Ishikawa (cell line): ENCODE results near the gene TMEM53.

ENCODE experiments used
- CEBPB ChIP-seq: IDR thresholded peaks from 2 replicates; pipeline ENCODE4 v1.6.1; 2012
- CREB1 ChIP-seq: IDR thresholded peaks from 2 replicates; pipeline ENCODE4 v1.6.1; 2012; ENCODE audit warnings: low read depth
- EGR1 ChIP-seq: IDR thresholded peaks from 2 replicates; pipeline ENCODE4 v1.6.1; 2012
- EP300 ChIP-seq: IDR thresholded peaks from 2 replicates; pipeline ENCODE4 v1.6.1; 2012; ENCODE audit warnings: borderline replicate concordance
- FOXM1 ChIP-seq: IDR thresholded peaks from 2 replicates; pipeline ENCODE4 v1.6.1; 2012; ENCODE audit warnings: low read depth, borderline replicate concordance
- NFIC ChIP-seq: IDR thresholded peaks from 2 replicates; pipeline ENCODE4 v1.6.1; 2012
- RAD21 ChIP-seq: IDR thresholded peaks from 2 replicates; pipeline ENCODE4 v1.6.1; 2012; ENCODE audit warnings: low read depth
- TAF1 ChIP-seq: IDR thresholded peaks from 2 replicates; pipeline ENCODE4 v1.6.1; 2012; ENCODE audit warnings: low read depth, mild to moderate bottlenecking
- TCF12 ChIP-seq: IDR thresholded peaks from 2 replicates; pipeline ENCODE4 v1.6.1; 2012; ENCODE audit warnings: low read depth
- TEAD4 ChIP-seq: IDR thresholded peaks from 2 replicates; pipeline ENCODE4 v1.6.1; 2012
- YY1 ChIP-seq: IDR thresholded peaks from 2 replicates; pipeline ENCODE4 v1.6.1; 2012; ENCODE audit warnings: low read depth
- ZBTB7A ChIP-seq: IDR thresholded peaks from 2 replicates; pipeline ENCODE4 v1.6.1; 2012; ENCODE audit warnings: low read depth
- TF ChIP-seq, protein P1 (sequence below): IDR thresholded peaks from 2 replicates; pipeline ENCODE4 v1.6.1; 2012
- TF ChIP-seq, protein P2 (sequence below): IDR thresholded peaks from 2 replicates; pipeline ENCODE4 v1.6.1; 2012; ENCODE audit warnings: low read depth, mild to moderate bottlenecking
- TF ChIP-seq, protein P3 (sequence below): IDR thresholded peaks from 2 replicates; pipeline ENCODE4 v1.6.1; 2012

TMEM53 gene

DNA sequence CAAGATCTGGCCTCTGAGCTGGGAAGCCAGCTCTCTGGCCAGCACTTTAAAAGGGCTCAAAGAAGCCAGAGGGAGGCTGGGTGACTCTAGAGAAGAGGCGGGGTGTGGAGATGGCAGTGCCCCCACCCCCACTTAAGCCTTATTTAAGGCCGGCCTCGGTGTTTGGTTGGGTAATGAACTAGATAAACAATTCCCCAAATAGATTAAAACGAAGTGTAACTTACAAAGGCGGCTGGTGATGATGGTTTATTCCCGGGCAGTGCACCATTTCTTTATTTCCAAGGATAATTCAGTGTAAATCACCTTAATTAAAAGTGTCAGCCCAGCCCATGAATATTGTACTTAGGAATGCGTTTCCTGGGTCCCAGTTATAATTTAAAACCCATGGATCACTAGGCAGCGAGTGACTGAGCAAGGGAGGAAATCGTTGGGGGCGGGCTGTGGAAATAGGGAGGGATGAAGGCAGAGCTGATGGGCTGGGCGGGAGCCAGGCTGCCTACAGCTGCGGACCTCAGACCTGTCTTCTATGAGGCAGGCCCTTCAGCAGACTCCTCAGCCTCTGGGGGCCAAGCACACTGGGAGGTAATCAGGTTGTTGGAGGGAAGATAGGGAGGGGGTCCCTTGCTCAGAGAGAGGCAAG is 54.9 kb downstream of the TMEM53 start:
- TF ChIP-seq, protein P1, sequence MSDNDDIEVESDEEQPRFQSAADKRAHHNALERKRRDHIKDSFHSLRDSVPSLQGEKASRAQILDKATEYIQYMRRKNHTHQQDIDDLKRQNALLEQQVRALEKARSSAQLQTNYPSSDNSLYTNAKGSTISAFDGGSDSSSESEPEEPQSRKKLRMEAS, result no peak
- TF ChIP-seq EGR1 (no peak), FOXM1 (no peak), TAF1 (no peak), TEAD4 (peak; percentile 62), TCF12 (no peak), EP300 (0 out of 2 replicates have a peak, but pooled peaks have one; percentile 41), YY1 (no peak)
- TF ChIP-seq, protein P2, sequence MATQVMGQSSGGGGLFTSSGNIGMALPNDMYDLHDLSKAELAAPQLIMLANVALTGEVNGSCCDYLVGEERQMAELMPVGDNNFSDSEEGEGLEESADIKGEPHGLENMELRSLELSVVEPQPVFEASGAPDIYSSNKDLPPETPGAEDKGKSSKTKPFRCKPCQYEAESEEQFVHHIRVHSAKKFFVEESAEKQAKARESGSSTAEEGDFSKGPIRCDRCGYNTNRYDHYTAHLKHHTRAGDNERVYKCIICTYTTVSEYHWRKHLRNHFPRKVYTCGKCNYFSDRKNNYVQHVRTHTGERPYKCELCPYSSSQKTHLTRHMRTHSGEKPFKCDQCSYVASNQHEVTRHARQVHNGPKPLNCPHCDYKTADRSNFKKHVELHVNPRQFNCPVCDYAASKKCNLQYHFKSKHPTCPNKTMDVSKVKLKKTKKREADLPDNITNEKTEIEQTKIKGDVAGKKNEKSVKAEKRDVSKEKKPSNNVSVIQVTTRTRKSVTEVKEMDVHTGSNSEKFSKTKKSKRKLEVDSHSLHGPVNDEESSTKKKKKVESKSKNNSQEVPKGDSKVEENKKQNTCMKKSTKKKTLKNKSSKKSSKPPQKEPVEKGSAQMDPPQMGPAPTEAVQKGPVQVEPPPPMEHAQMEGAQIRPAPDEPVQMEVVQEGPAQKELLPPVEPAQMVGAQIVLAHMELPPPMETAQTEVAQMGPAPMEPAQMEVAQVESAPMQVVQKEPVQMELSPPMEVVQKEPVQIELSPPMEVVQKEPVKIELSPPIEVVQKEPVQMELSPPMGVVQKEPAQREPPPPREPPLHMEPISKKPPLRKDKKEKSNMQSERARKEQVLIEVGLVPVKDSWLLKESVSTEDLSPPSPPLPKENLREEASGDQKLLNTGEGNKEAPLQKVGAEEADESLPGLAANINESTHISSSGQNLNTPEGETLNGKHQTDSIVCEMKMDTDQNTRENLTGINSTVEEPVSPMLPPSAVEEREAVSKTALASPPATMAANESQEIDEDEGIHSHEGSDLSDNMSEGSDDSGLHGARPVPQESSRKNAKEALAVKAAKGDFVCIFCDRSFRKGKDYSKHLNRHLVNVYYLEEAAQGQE, result no peak

DNA sequence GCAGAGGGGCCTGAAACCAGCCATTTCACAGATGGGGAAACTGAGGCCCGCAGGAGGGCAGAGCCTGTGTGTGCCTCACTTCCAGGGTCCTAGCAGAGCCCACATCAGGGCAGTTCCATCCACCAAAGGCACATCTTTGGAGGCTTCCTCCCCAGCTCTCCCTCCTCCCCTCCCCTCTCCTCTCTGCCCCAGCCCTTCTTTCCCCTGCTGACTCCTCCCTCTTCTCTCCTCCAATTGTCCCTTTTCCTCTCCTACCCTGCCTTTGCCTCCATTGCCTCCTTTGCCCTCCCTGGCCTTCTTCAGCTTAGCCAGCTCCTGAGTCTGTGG is 56.6 kb downstream of the TMEM53 start:
- no peak for TF ChIP-seq CREB1

DNA sequence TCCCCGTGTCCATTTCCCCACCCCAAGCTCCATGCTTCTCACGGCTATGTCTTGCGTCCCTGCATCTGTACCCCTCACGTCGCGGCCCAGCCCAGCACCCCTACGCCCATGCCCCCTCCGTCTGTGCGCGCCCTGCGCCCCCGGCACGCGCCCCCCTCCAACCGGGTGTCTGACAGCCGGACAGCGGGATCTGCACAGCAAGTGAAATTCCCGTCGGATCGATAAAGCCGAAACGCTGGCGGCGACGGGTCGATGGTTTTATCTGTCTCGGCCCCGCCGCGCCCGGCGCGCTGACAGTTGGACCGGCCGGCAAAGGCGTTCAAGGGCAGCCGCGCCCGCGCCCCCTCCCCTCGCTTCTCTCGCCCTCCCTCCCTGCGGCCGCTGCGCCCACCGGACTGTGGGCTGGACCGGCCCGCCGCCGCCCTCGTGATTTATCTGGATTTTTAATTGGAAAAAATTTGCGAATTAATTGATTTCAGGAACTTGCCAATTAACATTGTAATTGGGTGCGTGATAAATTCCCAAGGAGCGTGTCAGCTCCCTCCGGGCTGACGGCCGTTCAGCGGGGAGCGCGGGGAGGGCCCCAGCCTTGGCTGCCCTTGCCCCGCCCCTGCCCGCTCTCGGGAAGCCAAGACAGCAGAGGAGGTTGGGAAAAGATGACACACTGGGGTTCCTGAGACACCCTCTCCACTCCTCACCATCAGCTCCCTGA is 57.1 kb downstream of the TMEM53 start:
- 0 out of 2 replicates have a peak, but pooled peaks have one; percentile 47 for TF ChIP-seq ZBTB7A
- TF ChIP-seq RAD21, result no peak

DNA sequence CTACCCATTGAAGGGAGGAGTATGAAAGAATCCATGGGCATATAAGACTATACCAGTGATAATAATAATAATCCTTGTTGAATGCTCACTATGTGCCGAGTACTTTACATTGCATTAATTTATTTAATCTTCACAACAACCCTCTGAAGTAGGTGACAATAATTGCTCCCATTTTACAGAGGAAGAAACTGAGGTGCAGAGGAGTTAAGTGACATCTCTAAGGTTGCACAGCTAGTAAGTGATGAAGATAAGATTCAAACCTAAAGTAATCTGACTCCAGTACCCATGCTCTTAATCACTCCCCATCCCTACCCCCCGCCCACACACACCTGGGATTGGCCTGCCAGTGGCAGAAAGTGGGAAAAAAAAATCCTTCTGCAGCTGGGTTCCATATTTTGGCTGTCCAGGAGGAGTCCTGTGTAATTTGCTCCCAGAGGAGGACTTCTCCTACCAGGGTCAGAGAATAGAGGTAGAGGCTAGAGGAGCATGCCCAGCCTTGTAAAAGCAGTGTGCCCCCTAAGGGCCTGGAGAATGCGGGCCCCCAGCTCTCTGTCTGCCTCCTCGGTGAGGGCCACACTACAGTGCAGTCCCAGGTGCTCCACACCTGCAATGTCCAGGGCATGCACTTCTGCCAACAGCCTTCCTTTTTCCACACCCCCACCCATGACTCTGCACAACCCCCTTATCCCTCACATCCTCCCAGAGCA is 57.8 kb downstream of the TMEM53 start:
- TF ChIP-seq ZBTB7A (no peak), TCF12 (no peak), NFIC (no peak), RAD21 (no peak), FOXM1 (no peak), TAF1 (no peak), EP300 (no peak), EGR1 (no peak), YY1 (no peak), TEAD4 (no peak), CEBPB (no peak), CREB1 (no peak)
- TF ChIP-seq, protein P1, result no peak
- TF ChIP-seq, protein P2, result no peak
- TF ChIP-seq, protein P3, sequence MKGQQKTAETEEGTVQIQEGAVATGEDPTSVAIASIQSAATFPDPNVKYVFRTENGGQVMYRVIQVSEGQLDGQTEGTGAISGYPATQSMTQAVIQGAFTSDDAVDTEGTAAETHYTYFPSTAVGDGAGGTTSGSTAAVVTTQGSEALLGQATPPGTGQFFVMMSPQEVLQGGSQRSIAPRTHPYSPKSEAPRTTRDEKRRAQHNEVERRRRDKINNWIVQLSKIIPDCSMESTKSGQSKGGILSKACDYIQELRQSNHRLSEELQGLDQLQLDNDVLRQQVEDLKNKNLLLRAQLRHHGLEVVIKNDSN, result no peak

DNA sequence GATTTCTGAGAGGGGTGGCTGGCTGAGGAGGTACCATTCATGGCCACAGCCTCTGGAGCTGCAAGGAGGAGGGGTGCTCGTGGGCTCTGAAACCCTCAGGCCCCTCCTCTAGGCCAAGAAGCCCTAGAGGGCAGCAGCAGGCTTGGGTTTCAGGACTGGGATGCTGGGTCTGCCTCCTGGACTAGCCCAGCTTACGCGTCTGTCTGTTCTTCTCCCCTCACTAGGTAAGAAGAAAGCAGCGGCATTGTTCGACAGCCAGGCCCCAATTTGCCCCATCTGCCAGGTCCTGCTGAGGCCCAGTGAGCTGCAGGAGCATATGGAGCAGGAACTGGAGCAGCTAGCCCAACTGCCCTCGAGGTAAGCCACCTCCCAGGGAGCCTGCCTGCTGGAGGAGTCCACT is 60.3 kb downstream of the TMEM53 start:
- TF ChIP-seq CREB1, result no peak
- no peak for TF ChIP-seq TEAD4
- no peak for TF ChIP-seq NFIC
- TF ChIP-seq, protein P2, result no peak
